HEK293 (cell line): ENCODE results near the gene OR51I1.

Source experiments
- CTCF ChIA-PET: fragments of 350-600 bp; formaldehyde crosslinking; extraction: SDS; loops from one replicate; lab custom pipeline; 2021; ENCODE audit warnings: antibody characterized with exemption; lab: Yijun Ruan, JAX
- POLR2A ChIA-PET: fragments of 300-600 bp; formaldehyde crosslinking; extraction: SDS; loops from one replicate; lab custom pipeline; 2020; ENCODE audit warnings: antibody characterized with exemption, inconsistent platforms; lab: Yijun Ruan, JAX
- H3K27ac ChIP-seq: fragments of 200-500 bp; sonication (Bioruptor generic); 2 replicates; pipeline ENCODE4 v1.5.1; 2014; ENCODE audit warnings: low read depth, low read length, control low read depth, inconsistent platforms; ENCODE audit errors: extremely low read depth
- H3K36me3 ChIP-seq, 2 experiments: fragments of 200-500 bp in 1 of 2; sonication (Bioruptor generic) in 1 of 2; 1 replicate in 1 of 2; 2 replicates in 1 of 2; pipeline ENCODE4 v1.5.1; 2014 to 2017; ENCODE audit warnings: inconsistent platforms in 2 of 2, low read length in 2 of 2; ENCODE audit not compliant: control insufficient read depth in 2 of 2, insufficient read depth in 1 of 2
- H3K4me1 ChIP-seq: fragments of 200-500 bp; sonication (Bioruptor generic); 2 replicates; pipeline ENCODE4 v1.5.1; 2014; ENCODE audit warnings: mild to moderate bottlenecking, low read length, inconsistent platforms; ENCODE audit not compliant: control insufficient read depth, insufficient read depth
- H3K4me3 ChIP-seq: 2 replicates; pipeline ENCODE4 v1.5.1; 2011; ENCODE audit warnings: low read depth, mild to moderate bottlenecking, control low read depth, low read length, moderate library complexity
- H3K9me3 ChIP-seq: fragments of 200-500 bp; sonication (Bioruptor generic); 2 replicates; pipeline ENCODE4 v1.5.1; 2014; ENCODE audit warnings: low read depth, low read length, inconsistent platforms; ENCODE audit not compliant: control insufficient read depth, insufficient read depth
- SP7 ChIP-seq: fragments of 450-650 bp; formaldehyde crosslinking; IDR thresholded peaks from 2 replicates; pipeline ENCODE4 v1.5.1; 2016; ENCODE audit warnings: missing biosample characterization, missing genetic modification characterization
- ZBTB20 ChIP-seq: fragments of 450-650 bp; formaldehyde crosslinking; IDR thresholded peaks from 2 replicates; pipeline ENCODE4 v1.5.1; 2016; ENCODE audit warnings: missing biosample characterization, missing genetic modification characterization
- ZEB2 ChIP-seq: fragments of 450-650 bp; formaldehyde crosslinking; IDR thresholded peaks from 2 replicates; pipeline ENCODE4 v1.5.1; 2016; ENCODE audit warnings: missing biosample characterization, missing genetic modification characterization
- ZFP69B ChIP-seq: fragments of 450-650 bp; formaldehyde crosslinking; IDR thresholded peaks from 2 replicates; pipeline ENCODE4 v1.5.1; 2016; ENCODE audit warnings: missing biosample characterization, missing genetic modification characterization
- ZIC2 ChIP-seq: fragments of 450-650 bp; formaldehyde crosslinking; IDR thresholded peaks from 2 replicates; pipeline ENCODE4 v1.5.1; 2016; ENCODE audit warnings: missing biosample characterization, missing genetic modification characterization
- ZNF140 ChIP-seq: fragments of 450-650 bp; formaldehyde crosslinking; IDR thresholded peaks from 2 replicates; pipeline ENCODE4 v1.5.1; 2016; ENCODE audit warnings: missing biosample characterization, missing genetic modification characterization
- ZNF169 ChIP-seq: fragments of 450-650 bp; formaldehyde crosslinking; IDR thresholded peaks from 2 replicates; pipeline ENCODE4 v1.5.1; 2016; ENCODE audit warnings: missing biosample characterization, missing genetic modification characterization
- ZNF350 ChIP-seq: fragments of 450-650 bp; formaldehyde crosslinking; IDR thresholded peaks from 2 replicates; pipeline ENCODE4 v1.5.0; 2017; ENCODE audit warnings: missing biosample characterization, mild to moderate bottlenecking, missing genetic modification characterization
- ZNF521 ChIP-seq: fragments of 450-650 bp; formaldehyde crosslinking; IDR thresholded peaks from 2 replicates; pipeline ENCODE4 v1.5.1; 2017; ENCODE audit warnings: missing biosample characterization, mild to moderate bottlenecking, missing genetic modification characterization
- ZNF529 ChIP-seq: fragments of 450-650 bp; formaldehyde crosslinking; IDR thresholded peaks from 2 replicates; pipeline ENCODE4 v1.5.1; 2017; ENCODE audit warnings: missing genetic modification characterization, missing biosample characterization; ENCODE audit not compliant: insufficient replicate concordance
- ZNF530 ChIP-seq: fragments of 450-650 bp; formaldehyde crosslinking; IDR thresholded peaks from 2 replicates; pipeline ENCODE4 v1.5.1; 2016; ENCODE audit warnings: low read depth, missing biosample characterization, missing genetic modification characterization
- ZNF544 ChIP-seq: fragments of 450-650 bp; formaldehyde crosslinking; IDR thresholded peaks from 2 replicates; pipeline ENCODE4 v1.5.0; 2017; ENCODE audit warnings: missing biosample characterization, missing genetic modification characterization
- ZNF571 ChIP-seq: fragments of 450-650 bp; formaldehyde crosslinking; IDR thresholded peaks from 2 replicates; pipeline ENCODE4 v1.5.0; 2017; ENCODE audit warnings: missing biosample characterization, missing genetic modification characterization
- ZNF707 ChIP-seq: fragments of 450-650 bp; formaldehyde crosslinking; IDR thresholded peaks from 2 replicates; pipeline ENCODE4 v1.5.1; 2016; ENCODE audit warnings: missing biosample characterization, missing genetic modification characterization
- ZNF76 ChIP-seq: fragments of 450-650 bp; formaldehyde crosslinking; IDR thresholded peaks from 2 replicates; pipeline ENCODE4; 2016; ENCODE audit warnings: low read depth, missing biosample characterization, missing genetic modification characterization, borderline replicate concordance
- ZNF837 ChIP-seq: fragments of 450-650 bp; formaldehyde crosslinking; IDR thresholded peaks from 2 replicates; pipeline ENCODE4 v1.5.1; 2016; ENCODE audit warnings: missing biosample characterization, missing genetic modification characterization
- ZNF843 ChIP-seq: fragments of 450-650 bp; formaldehyde crosslinking; IDR thresholded peaks from 2 replicates; pipeline ENCODE4 v1.5.1; 2016; ENCODE audit warnings: missing biosample characterization, missing genetic modification characterization
- TF ChIP-seq, protein P1 (sequence below): fragments of 450-650 bp; formaldehyde crosslinking; IDR thresholded peaks from 2 replicates; pipeline ENCODE4 v1.5.1; 2016; ENCODE audit warnings: missing biosample characterization, missing genetic modification characterization
- TF ChIP-seq, protein P2 (sequence below): fragments of 450-650 bp; formaldehyde crosslinking; IDR thresholded peaks from 2 replicates; pipeline ENCODE4 v1.5.1; 2017; ENCODE audit warnings: missing biosample characterization, missing genetic modification characterization
- TF ChIP-seq, protein P3 (sequence below): fragments of 450-650 bp; formaldehyde crosslinking; IDR thresholded peaks from 2 replicates; pipeline ENCODE4 v1.5.1; 2016; ENCODE audit warnings: missing biosample characterization, missing genetic modification characterization
- TF ChIP-seq, protein P4 (sequence below): fragments of 450-650 bp; formaldehyde crosslinking; IDR thresholded peaks from 2 replicates; pipeline ENCODE4 v1.5.1; 2016; ENCODE audit warnings: missing biosample characterization, missing genetic modification characterization, low read depth
- TF ChIP-seq, protein P5 (sequence below): fragments of 450-650 bp; formaldehyde crosslinking; IDR thresholded peaks from 2 replicates; pipeline ENCODE4 v1.5.1; 2017; ENCODE audit warnings: missing biosample characterization, missing genetic modification characterization

Gene OR51I1

DNA sequence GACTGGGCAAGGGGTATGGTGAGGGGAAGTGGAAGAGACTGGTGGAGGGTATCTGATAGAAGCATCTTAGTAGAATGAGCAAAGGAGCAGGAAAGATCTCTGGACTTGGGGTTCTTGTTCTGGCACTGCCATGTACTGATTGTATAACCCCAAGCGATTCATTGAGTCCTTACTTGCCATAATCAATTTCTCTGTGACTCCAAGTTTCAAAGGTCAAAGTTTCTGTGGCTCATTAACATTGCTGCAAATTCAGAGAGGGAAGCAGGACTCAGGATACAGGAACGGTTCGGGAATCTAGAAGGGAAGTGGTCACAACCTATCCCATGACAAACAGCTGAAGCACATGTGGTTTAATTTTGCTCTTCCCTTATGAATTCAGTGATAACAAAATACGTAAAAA is 8.1 kb upstream of the OR51I1 start (continued):
- TF ChIP-seq, protein P1, sequence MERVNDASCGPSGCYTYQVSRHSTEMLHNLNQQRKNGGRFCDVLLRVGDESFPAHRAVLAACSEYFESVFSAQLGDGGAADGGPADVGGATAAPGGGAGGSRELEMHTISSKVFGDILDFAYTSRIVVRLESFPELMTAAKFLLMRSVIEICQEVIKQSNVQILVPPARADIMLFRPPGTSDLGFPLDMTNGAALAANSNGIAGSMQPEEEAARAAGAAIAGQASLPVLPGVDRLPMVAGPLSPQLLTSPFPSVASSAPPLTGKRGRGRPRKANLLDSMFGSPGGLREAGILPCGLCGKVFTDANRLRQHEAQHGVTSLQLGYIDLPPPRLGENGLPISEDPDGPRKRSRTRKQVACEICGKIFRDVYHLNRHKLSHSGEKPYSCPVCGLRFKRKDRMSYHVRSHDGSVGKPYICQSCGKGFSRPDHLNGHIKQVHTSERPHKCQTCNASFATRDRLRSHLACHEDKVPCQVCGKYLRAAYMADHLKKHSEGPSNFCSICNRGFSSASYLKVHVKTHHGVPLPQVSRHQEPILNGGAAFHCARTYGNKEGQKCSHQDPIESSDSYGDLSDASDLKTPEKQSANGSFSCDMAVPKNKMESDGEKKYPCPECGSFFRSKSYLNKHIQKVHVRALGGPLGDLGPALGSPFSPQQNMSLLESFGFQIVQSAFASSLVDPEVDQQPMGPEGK: no peak
- TF ChIP-seq ZIC2 (tag by site-specific recombination): no peak
- TF ChIP-seq, protein P2, sequence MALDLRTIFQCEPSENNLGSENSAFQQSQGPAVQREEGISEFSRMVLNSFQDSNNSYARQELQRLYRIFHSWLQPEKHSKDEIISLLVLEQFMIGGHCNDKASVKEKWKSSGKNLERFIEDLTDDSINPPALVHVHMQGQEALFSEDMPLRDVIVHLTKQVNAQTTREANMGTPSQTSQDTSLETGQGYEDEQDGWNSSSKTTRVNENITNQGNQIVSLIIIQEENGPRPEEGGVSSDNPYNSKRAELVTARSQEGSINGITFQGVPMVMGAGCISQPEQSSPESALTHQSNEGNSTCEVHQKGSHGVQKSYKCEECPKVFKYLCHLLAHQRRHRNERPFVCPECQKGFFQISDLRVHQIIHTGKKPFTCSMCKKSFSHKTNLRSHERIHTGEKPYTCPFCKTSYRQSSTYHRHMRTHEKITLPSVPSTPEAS (tag by site-specific recombination): no peak
- TF ChIP-seq, protein P3, sequence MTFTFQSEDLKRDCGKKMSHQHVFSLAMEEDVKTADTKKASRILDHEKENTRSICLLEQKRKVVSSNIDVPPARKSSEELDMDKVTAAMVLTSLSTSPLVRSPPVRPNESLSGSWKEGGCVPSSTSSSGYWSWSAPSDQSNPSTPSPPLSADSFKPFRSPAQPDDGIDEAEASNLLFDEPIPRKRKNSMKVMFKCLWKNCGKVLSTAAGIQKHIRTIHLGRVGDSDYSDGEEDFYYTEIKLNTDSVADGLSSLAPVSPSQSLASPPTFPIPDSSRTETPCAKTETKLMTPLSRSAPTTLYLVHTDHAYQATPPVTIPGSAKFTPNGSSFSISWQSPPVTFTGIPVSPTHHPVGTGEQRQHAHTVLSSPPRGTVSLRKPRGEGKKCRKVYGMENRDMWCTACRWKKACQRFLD (tag by site-specific recombination): no peak
- no peak for TF ChIP-seq ZNF350 (tag by site-specific recombination)

DNA sequence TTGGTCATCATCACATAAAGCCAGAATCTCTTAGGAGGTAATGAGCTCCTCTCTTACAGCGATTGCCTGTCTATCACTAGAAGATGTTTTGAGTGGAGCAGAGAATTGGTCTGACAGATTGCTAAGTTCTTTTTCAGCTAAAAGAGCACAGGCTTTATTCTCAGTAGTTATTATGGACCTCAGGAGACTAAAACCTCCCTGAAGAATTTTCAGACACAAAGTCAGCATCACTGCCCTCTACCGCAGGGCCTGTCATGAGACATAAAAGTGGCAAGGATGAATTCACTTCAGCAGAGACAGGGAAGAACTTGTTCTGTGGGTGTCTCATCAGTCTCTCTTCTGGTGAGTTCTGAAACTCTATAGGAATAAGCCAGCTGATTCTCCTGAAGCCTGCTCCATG is 7.7 kb upstream of the OR51I1 start, which contains the start of gene OR51I2:
Gene OR51I2 (plus strand): TSS at position 301 of the 400 bp plus-strand sequence. CDS start 4,166 bp downstream, outside the sequence.
- TF ChIP-seq ZFP69B (no peak), ZBTB20 (tag by site-specific recombination) (no peak)
- Histone ChIP-seq H3K4me1 (no peaks in the 10 kb centered on the region), H3K36me3 (no peaks in the 10 kb centered on the region), H3K27ac (no peak within 1 kb of the TSS), H3K4me3 (no peak within 1 kb of the TSS), H3K9me3 (no peaks in the 10 kb centered on the region)
- POLR2A ChIA-PET: no interaction called here
- CTCF ChIA-PET: interaction anchor here (1.1 to 1.5 kb wide), 2 partner anchors 28 to 914 kb away, joined by 3 to 4 read pairs; no protein-coding TSS in a partner anchor

DNA sequence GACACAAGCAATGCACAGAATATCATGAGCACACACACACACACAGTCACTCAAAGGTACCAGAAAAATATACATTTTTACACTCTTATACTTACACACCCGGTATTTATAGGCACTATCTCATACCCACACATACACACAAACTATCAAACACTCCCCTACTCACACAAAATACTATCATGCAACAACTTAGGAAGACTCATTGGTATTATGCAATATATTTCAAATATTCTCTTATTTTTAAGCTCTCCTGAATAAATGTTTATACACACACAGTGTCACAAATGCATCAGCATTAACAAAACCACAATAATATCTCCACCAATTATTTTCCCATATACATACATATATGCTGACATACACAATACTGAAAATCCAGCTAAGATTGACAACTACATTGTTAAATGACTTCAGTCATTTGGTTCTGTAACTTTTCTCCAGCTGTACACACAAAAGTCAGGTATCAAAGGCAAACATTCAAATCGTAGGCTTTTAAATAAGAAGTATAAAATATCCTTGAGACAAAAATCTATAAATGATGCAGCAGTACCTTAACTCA is 2.6 kb upstream of the OR51I1 start:
- ChIA-PET POLR2A (no interaction called here), CTCF (no interaction called here)
- Histone ChIP-seq H3K4me3 (no peak overlapping the region), H3K36me3 (no peaks in the 10 kb centered on the region), H3K4me1 (no peaks in the 10 kb centered on the region), H3K27ac (no peak overlapping the region), H3K9me3 (no peaks in the 10 kb centered on the region)
- TF ChIP-seq ZNF544 (tag by site-specific recombination) (no peak), ZNF169 (tag by site-specific recombination) (no peak), ZNF571 (tag by site-specific recombination) (no peak), ZNF530 (tag by site-specific recombination) (no peak), ZNF140 (no peak)

DNA sequence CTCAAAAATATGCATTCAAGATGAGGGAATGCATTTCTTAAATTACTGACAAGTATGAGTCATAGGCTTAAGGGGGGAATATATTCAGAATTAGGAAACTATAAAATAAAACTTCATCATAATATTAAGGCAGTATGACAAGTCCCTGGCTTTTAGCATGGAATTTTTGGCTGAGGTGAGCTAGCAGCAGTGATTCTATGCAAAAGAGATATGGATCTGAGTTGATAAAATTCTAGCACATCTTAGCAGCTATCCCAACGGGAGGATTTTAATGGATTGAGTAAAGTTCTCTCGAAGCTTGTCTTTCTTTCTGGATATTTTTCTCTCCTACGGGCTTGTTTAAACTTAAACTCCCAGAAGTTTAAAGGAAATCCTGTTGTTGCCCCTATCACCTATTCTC is 18.2 kb downstream of the OR51I1 start:
- POLR2A ChIA-PET: no interaction called here
- Histone ChIP-seq H3K27ac (no peak overlapping the region), H3K9me3 (no peaks in the 10 kb centered on the region), H3K4me3 (no peak overlapping the region), H3K36me3 (no peaks in the 10 kb centered on the region), H3K4me1 (no peaks in the 10 kb centered on the region)
- CTCF ChIA-PET: no interaction called here
- TF ChIP-seq, protein P4, sequence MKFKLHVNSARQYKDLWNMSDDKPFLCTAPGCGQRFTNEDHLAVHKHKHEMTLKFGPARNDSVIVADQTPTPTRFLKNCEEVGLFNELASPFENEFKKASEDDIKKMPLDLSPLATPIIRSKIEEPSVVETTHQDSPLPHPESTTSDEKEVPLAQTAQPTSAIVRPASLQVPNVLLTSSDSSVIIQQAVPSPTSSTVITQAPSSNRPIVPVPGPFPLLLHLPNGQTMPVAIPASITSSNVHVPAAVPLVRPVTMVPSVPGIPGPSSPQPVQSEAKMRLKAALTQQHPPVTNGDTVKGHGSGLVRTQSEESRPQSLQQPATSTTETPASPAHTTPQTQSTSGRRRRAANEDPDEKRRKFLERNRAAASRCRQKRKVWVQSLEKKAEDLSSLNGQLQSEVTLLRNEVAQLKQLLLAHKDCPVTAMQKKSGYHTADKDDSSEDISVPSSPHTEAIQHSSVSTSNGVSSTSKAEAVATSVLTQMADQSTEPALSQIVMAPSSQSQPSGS (tag by site-specific recombination): no peak
- TF ChIP-seq ZNF529 (no peak), ZNF76 (tag by site-specific recombination) (no peak), ZNF843 (tag by site-specific recombination) (no peak), ZNF837 (tag by site-specific recombination) (no peak), ZNF707 (tag by site-specific recombination) (no peak), ZNF521 (tag by site-specific recombination) (no peak), SP7 (no peak), ZEB2 (tag by site-specific recombination) (no peak)
- TF ChIP-seq, protein P5, sequence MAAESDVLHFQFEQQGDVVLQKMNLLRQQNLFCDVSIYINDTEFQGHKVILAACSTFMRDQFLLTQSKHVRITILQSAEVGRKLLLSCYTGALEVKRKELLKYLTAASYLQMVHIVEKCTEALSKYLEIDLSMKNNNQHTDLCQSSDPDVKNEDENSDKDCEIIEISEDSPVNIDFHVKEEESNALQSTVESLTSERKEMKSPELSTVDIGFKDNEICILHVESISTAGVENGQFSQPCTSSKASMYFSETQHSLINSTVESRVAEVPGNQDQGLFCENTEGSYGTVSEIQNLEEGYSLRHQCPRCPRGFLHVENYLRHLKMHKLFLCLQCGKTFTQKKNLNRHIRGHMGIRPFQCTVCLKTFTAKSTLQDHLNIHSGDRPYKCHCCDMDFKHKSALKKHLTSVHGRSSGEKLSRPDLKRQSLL: no peak
